ENCODE measurements around the gene TMEM259. TPM values are rescaled to one million over a fixed set of nuclear protein-coding genes. Genes with fewer than 3 reads are reported as not detected.

The TMEM259 gene
- total and polyA plus RNA-seq, 9 of the 15 experiments (the other 6 are each of a cell fraction or from before 2014, with no cell fraction given), result 0.52 to 231 (median 63.6) TPM

DNA sequence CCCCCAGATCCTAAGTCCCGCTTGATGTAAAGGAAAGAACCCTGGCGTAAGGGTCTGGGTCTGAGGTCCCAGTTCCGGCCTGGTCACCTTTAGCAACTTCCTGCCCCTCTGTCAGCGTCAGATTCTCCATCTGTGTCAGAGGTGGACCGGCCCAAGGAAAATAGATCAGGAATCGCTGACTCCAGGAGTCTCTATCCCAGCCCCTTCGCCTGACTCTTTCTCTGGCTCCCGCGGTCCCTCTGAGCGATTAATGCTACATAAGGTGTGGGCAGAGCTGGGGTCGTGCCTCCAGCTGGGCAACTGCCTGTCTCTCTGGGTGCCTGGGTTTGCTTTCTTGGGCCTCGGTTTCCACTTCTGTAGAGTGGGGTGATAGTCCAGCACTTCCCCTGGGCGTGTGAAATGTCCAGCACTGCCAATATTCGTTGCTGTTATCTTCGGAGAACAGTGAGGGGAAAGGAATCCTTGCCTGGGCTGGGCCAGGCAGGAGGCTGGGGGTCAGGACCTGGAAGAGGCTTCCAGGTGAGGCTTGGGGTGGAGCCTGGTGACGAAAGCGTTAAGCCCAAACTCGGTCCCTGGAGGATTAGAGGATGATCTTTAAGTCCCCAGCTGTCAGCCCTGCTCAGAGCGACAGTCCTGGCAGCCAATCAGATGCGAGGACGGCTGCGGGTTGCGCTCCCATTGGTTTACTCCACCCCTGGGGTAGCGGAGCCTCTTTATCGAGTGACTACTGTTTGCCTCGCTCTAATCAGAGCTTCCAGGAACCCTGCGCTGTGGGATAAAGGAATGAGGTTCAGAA is 19.8 kb upstream of the TMEM259 start (continued):
- TF ChIP-seq, protein P1, sequence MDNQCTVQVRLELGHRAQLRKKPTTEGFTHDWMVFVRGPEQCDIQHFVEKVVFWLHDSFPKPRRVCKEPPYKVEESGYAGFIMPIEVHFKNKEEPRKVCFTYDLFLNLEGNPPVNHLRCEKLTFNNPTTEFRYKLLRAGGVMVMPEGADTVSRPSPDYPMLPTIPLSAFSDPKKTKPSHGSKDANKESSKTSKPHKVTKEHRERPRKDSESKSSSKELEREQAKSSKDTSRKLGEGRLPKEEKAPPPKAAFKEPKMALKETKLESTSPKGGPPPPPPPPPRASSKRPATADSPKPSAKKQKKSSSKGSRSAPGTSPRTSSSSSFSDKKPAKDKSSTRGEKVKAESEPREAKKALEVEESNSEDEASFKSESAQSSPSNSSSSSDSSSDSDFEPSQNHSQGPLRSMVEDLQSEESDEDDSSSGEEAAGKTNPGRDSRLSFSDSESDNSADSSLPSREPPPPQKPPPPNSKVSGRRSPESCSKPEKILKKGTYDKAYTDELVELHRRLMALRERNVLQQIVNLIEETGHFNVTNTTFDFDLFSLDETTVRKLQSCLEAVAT (IDR thresholded peaks at IDR 0.05), result 0 out of 4 replicates have a peak, but pooled peaks of 1 of the 2 experiments have one; percentile 31
- TF ChIP-seq TSC22D4 (tag; IDR thresholded peaks at IDR 0.05), result no peak
- peak; percentile 99 for TF ChIP-seq TFAP4 (CRISPR knock-in tag; IDR thresholded peaks at IDR 0.05; ENCODE audit: borderline replicate concordance)
- TF ChIP-seq CHD2 (IDR thresholded peaks at IDR 0.05; ENCODE audit: low read depth, low read length), result peak; percentile 89
- peak; percentile 14; the same call in 1 of the 2 replicates for TF ChIP-seq GATA2 (CRISPR knock-in tag; IDR thresholded peaks at IDR 0.05)
- TF ChIP-seq SETDB1 (IDR thresholded peaks at IDR 0.05; ENCODE audit: low read length), result no peak
- TF ChIP-seq, protein P2, sequence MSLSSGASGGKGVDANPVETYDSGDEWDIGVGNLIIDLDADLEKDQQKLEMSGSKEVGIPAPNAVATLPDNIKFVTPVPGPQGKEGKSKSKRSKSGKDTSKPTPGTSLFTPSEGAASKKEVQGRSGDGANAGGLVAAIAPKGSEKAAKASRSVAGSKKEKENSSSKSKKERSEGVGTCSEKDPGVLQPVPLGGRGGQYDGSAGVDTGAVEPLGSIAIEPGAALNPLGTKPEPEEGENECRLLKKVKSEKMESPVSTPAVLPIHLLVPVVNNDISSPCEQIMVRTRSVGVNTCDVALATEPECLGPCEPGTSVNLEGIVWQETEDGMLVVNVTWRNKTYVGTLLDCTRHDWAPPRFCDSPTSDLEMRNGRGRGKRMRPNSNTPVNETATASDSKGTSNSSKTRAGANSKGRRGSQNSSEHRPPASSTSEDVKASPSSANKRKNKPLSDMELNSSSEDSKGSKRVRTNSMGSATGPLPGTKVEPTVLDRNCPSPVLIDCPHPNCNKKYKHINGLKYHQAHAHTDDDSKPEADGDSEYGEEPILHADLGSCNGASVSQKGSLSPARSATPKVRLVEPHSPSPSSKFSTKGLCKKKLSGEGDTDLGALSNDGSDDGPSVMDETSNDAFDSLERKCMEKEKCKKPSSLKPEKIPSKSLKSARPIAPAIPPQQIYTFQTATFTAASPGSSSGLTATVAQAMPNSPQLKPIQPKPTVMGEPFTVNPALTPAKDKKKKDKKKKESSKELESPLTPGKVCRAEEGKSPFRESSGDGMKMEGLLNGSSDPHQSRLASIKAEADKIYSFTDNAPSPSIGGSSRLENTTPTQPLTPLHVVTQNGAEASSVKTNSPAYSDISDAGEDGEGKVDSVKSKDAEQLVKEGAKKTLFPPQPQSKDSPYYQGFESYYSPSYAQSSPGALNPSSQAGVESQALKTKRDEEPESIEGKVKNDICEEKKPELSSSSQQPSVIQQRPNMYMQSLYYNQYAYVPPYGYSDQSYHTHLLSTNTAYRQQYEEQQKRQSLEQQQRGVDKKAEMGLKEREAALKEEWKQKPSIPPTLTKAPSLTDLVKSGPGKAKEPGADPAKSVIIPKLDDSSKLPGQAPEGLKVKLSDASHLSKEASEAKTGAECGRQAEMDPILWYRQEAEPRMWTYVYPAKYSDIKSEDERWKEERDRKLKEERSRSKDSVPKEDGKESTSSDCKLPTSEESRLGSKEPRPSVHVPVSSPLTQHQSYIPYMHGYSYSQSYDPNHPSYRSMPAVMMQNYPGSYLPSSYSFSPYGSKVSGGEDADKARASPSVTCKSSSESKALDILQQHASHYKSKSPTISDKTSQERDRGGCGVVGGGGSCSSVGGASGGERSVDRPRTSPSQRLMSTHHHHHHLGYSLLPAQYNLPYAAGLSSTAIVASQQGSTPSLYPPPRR (CRISPR knock-in tag; IDR thresholded peaks at IDR 0.05; ENCODE audit: borderline replicate concordance), result 0 out of 2 replicates have a peak, but pooled peaks have one; percentile 14
- peak; percentile 76 for TF ChIP-seq ARID4B (CRISPR knock-in tag; IDR thresholded peaks at IDR 0.05)
- TF ChIP-seq PHF21A (IDR thresholded peaks at IDR 0.05; ENCODE audit: borderline replicate concordance, low read depth), result peak; percentile 91; the same call in 1 of the 2 replicates
- TF ChIP-seq TARDBP (IDR thresholded peaks at IDR 0.05), result 0 out of 2 replicates have a peak, but pooled peaks have one; percentile 18
- TF ChIP-seq CHD4 (IDR thresholded peaks at IDR 0.05; ENCODE audit: insufficient read depth, insufficient replicate concordance, low read depth, low read length, poor library complexity, severe bottlenecking), result peak; percentile 89
- TF ChIP-seq MTA3 (IDR thresholded peaks at IDR 0.05; ENCODE audit: borderline replicate concordance), result 0 out of 2 replicates have a peak, but pooled peaks have one; percentile 76
